Measurements from ENCODE around the gene EPB41L4B.

DNA sequence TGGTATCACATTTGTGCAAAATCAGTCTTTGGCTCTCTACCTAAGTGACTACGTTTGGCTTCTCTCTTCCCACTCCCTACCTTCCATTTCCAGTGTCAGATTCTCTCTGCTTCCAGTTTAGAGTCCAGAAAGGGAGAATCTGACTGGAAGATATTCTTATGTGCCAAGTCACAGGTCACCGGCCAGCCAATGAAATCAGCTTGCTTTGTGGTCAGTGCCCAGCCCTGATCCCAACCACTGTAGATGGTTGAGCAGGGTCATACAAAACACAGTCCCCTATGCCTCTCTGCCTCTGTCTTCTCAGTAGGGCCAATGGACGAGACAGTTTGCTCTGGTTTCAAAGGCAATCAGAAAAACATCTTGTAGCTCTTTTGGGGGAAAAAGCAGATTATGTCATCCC lies 15.6 kb upstream of the EPB41L4B start:
- no peak for TF ChIP-seq EZH2 (IDR thresholded peaks at IDR 0.05; ENCODE audit: low read length, missing control alignments)
- TF ChIP-seq, protein P1, sequence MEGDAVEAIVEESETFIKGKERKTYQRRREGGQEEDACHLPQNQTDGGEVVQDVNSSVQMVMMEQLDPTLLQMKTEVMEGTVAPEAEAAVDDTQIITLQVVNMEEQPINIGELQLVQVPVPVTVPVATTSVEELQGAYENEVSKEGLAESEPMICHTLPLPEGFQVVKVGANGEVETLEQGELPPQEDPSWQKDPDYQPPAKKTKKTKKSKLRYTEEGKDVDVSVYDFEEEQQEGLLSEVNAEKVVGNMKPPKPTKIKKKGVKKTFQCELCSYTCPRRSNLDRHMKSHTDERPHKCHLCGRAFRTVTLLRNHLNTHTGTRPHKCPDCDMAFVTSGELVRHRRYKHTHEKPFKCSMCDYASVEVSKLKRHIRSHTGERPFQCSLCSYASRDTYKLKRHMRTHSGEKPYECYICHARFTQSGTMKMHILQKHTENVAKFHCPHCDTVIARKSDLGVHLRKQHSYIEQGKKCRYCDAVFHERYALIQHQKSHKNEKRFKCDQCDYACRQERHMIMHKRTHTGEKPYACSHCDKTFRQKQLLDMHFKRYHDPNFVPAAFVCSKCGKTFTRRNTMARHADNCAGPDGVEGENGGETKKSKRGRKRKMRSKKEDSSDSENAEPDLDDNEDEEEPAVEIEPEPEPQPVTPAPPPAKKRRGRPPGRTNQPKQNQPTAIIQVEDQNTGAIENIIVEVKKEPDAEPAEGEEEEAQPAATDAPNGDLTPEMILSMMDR (conservative IDR thresholded peaks at IDR 0.05 in 1 of 2, IDR thresholded peaks at IDR 0.05 in 1 of 2; ENCODE audit: low read depth in 1 of 2, low read length in 2 of 2), result no peak
